ENCODE data around the gene CCDC81.

The CCDC81 gene

GRCh38 chr11:86463120-86463519 is 88.4 kb downstream of the CCDC81 start:
- no peak for DNase-seq (ENCODE audit: low read depth in 2 of 3, low spot score in 2 of 3)

DNA sequence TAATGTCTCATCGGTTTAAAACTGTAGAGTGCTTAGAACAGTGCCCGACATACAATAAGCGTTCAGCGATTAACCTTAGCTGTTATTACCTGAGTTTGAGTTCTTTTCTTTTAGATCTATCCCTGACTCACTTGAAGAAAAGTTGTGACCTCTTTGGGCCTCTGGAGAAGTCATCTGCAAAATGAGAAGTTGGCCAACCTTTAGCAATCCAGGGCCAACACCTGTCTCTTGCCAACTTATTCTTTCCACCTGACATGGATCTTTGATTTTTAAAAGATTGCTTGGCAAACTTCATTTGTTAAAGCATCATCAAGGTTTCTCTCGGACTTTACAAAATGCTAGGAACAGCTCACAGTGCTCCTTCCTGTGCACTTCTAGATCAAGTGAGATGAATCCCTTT is 89.3 kb downstream of the CCDC81 start:
- DNase-seq (ENCODE audit: low read depth in 2 of 3, low spot score in 2 of 3), result no peak

DNA sequence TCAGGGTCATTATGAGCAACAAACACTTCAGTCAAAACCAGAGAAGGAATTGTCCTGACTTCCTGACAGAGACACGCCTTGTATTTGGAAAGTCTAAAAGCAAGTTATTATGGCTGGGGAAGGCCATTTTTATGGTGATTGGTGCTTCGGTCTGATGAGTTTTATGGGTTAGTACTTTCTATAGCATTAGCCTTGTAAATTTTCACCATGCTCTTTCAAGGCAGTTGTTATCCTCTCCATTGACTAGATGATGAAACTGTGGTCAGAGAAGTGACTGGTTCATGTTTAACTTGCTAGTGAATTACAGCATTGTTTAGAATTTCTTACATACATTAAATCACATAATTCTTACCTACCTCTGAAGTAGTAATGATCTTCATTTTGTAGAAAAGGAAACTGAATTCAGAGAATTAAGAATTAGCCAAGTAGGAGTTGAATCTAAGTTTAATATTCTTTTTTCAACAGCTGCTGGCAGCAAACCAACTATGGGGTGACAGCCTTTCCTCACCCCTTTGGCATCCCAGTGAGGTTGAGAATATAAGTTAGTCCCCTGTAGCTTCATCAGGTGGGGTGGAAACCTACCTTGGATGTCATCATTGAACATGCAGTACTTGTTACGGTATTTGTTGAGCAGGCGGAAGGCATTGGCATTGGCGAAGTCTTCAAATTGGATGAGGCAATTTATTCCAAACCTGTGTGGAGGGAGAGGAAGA is 90.0 kb downstream of the CCDC81 start:
- no peak for DNase-seq (ENCODE audit: low read depth in 2 of 3, low spot score in 2 of 3)

GRCh38 chr11:86468169-86468568 is 93.5 kb downstream of the CCDC81 start:
- no peak for DNase-seq (ENCODE audit: low read depth in 2 of 3, low spot score in 2 of 3)

DNA sequence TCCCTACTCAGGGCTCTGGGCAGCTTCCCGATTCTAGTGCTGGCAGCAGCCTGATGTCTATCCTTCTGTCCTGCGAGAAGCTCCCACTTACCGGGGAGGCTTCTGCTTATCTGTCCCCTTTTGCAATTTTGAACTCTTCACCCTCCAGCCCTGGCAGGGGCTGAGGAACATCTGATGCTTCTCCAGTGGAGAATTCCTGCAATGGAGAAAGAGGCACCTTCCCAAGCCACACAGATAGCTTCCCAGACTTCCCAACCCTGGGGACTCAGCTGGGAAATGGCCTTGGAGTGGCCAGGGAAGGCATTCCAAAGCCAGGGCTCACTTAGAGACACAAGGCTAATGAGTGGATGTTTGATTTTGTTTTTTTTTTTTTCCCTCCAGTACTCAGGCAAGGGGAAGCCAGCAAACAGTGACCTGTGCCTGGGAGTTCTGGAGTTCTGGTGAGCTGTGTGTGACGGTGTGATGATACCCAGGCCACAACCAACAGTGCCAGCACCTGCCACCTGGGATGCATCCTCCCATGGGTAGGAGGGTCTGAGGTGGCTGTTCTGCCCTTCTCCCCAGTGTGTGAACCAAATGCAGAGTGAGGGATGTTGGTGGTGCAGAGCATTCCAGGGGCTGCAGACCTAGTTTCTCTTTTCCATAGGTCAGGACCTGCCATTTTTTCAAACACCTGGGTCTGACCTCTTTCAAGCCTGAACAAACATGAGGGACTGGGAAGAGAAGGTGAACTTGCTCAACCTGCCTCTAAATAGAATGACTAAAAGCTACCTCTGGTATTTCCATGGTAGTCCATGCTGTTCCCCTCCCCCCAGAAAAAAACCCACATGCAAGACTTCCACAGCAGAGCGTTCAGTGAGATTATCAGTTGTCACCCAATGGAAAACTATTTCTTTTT is 95.1 kb downstream of the CCDC81 start:
- no peak for DNase-seq (ENCODE audit: low read depth in 2 of 3, low spot score in 2 of 3)
